ENCODE measurements around the gene ISX. TPM values are rescaled to one million over a fixed set of nuclear protein-coding genes. Genes with fewer than 3 reads are reported as not detected.
"Not testable (repeated sequence)": the region's sequence is repeated elsewhere in the genome, so short reads cannot be mapped to it uniquely, and the experiment has no call there.

ISX gene
- total RNA-seq, 1 experiment from 2014 or later = not detected

DNA sequence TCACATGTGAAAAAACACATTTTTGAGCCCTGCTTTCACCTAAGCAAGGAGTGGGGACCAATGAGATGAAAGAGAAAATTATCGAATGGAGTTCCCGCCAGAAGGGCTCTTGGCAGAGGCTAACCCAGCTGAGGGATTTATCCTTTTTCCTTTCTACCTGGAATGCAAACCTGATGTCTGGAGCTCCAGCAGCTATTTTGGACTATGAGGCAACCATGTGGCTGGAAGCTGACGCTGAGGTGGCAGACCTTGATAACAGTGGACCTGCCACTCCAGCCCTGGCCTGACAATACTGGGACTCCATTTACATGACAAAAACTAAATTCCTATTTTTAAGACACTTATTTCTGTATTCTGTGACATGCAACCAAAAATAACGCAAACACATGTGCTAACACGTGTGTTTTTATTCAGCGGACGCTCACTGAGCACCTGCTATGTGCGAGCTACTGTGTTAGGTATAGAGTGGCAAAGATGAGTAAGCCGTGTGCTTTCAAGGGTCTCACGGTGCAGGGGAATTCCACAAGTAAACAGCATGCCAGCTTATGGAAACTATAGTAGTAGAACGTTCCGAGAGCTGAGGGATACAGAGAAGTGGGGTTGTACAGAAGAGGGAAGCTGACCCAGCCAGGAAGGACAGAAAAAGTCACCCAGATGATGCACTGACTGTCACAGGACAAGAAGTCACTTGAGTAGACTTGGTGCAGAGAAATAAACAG lies 19.1 kb upstream of the ISX start:
- no peak for DNase-seq (ENCODE audit: low read depth)
- in situ Hi-C loops (cut with HindIII; ENCODE audit: low pct_unique_long_range_greater_than_20kb, low sequenced_read_pairs) = no loop called here

DNA sequence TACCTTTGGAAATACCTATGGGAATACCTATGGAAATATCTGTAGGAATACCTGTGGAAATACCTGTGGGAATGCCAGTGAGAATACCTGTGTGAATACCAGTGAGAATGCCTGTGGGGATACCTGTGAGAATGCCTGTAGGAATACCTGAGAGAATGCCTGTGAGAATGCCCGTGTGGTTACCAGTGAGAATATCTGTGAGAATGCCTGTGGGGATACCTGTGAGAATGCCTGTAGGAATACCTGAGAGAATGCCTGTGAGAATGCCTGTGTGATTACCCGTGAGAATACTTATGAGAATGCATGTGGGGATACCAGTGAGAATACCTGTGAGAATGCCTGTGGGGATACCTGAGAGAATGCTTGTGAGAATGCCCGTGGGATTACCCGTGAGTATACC lies 15.9 kb upstream of the ISX start:
- in situ Hi-C loops (cut with HindIII; ENCODE audit: low pct_unique_long_range_greater_than_20kb, low sequenced_read_pairs); DNase-seq (ENCODE audit: low read depth): not testable (repeated sequence)

- in situ Hi-C loops (cut with HindIII; ENCODE audit: low pct_unique_long_range_greater_than_20kb, low sequenced_read_pairs) = no loop called here
- no peak for DNase-seq (ENCODE audit: low read depth)
Measured at GRCh38 chr22:35051013-35051535, 14.9 kb upstream of the ISX start.

- no peak for DNase-seq (ENCODE audit: low read depth)
- in situ Hi-C loops (cut with HindIII; ENCODE audit: low pct_unique_long_range_greater_than_20kb, low sequenced_read_pairs) = no loop called here
Measured at GRCh38 chr22:35051791-35052190, 14.2 kb upstream of the ISX start.

GRCh38 chr22:35053060-35053835 lies 12.7 kb upstream of the ISX start:
- in situ Hi-C loops (cut with HindIII; ENCODE audit: low pct_unique_long_range_greater_than_20kb, low sequenced_read_pairs) = no loop called here
- no peak for DNase-seq (ENCODE audit: low read depth)

DNA sequence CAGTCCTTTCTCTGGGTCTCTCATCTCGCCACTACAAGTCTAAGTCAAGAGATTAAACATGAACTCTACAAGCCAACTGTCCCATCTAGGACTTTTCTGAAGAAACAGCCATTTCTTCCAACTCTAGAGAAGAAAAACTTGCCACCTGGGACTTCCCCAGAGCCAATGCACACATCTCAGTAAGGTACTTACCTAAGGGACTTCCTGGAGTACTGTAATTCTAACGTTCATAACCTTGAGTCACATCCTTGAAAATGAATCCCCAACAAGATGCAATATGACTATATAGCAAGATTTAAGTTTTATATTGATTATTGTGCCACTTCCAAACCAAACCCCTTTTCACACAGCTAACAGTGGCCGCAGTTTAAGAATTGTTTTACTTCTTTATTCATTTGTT lies 11.9 kb upstream of the ISX start:
- DNase-seq (ENCODE audit: low read depth) = no peak
- in situ Hi-C loops (cut with HindIII; ENCODE audit: low pct_unique_long_range_greater_than_20kb, low sequenced_read_pairs) = no loop called here

- in situ Hi-C loops (cut with HindIII; ENCODE audit: low pct_unique_long_range_greater_than_20kb, low sequenced_read_pairs) = no loop called here
- DNase-seq (ENCODE audit: low read depth) = no peak
Measured at GRCh38 chr22:35056486-35056885, 9.5 kb upstream of the ISX start.

DNA sequence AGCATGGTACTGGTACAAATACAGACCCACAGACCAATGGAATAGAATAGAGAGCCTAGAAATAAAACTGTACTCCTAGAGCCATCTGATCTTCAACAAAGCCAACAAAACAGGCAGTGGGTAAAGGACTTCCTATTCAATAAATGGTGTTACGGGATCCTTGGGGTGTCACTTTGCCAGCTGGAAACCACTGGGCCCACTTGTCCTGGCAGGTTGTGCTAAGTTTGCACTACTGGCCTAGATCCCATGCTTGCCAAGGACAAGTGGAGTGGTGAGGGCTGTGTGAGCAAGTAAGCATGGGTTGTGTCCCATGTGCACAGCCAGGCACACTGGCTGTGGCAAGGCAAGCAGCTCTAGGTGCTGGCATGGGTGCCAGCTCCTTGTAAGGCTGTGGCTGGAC lies 8.8 kb upstream of the ISX start:
- in situ Hi-C loops (cut with HindIII; ENCODE audit: low pct_unique_long_range_greater_than_20kb, low sequenced_read_pairs) = no loop called here
- no peak for DNase-seq (ENCODE audit: low read depth)

DNA sequence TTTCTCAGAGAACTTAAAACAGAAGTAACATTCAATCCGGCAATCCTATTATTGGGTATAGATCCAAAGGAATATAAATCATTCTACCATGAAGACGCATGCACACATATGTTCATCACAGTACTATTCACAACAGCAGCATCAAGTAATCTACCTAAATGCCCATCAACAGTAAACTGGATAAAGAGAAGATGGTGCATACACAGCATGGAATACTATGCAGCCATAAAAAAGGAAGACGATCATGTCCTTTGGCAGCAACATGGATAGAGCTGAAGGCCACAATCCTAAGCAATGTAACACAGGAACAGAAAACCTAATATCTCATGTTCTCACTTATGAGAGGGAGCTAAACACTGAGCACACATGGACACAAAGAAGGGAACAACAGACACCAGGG lies 6.3 kb upstream of the ISX start:
- in situ Hi-C loops (cut with HindIII; ENCODE audit: low pct_unique_long_range_greater_than_20kb, low sequenced_read_pairs) = no loop called here
- DNase-seq (ENCODE audit: low read depth) = no peak

- in situ Hi-C loops (cut with HindIII; ENCODE audit: low pct_unique_long_range_greater_than_20kb, low sequenced_read_pairs) = no loop called here
- peak; percentile 51 for DNase-seq (ENCODE audit: low read depth)
Measured at GRCh38 chr22:35064664-35065063, 1.3 kb upstream of the ISX start.

- in situ Hi-C loops (cut with HindIII; ENCODE audit: low pct_unique_long_range_greater_than_20kb, low sequenced_read_pairs) = no loop called here
- no peak for DNase-seq (ENCODE audit: low read depth)
Measured at GRCh38 chr22:35065183-35065582, 775 bp upstream of the ISX start.

DNA sequence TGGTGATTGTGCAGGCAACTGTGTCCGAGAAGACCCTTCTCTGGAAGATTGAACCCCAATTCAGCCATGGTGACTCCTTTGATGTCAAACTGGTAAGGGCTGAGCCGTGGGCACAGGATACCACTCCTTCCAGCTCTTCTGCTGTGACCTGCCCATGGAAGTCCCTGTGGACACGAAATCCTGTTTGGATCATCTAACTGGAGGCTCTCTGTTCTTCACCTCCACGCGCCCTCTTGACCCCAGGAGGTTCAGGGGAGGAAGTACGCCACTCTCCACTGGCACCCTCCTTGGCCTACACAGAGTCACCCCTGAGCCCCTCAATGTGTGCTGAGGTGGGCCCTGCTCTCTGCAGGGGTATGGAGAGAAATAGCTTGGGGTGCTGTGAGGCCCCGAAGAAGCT lies 810 bp downstream of the ISX start:
- DNase-seq (ENCODE audit: low read depth) = no peak
- in situ Hi-C loops (cut with HindIII; ENCODE audit: low pct_unique_long_range_greater_than_20kb, low sequenced_read_pairs) = no loop called here

DNA sequence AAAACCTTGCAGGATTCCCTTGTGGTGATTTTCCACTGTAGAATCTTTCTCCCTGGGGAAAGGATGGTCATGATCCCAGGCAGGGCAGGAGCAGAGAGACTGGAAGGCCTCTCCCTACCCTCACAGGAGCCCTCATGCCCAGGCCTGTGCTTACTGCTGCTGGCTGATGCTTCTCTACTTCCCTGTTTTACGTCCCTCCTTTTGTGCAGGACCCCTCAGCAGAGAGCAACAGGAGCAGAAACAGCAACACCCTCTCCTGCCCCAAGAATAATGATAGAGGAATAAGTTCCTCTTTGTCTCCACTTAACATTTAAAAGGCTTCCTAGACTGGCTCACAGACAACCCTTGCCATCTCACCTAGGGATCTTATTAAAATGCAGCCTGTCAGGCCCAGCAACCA lies 3.6 kb downstream of the ISX start:
- DNase-seq (ENCODE audit: low read depth) = no peak
- in situ Hi-C loops (cut with HindIII; ENCODE audit: low pct_unique_long_range_greater_than_20kb, low sequenced_read_pairs) = no loop called here

- in situ Hi-C loops (cut with HindIII; ENCODE audit: low pct_unique_long_range_greater_than_20kb, low sequenced_read_pairs) = no loop called here
- DNase-seq (ENCODE audit: low read depth) = no peak
Measured at GRCh38 chr22:35070451-35071093, 4.6 kb downstream of the ISX start.

- no peak for DNase-seq (ENCODE audit: low read depth)
- in situ Hi-C loops (cut with HindIII; ENCODE audit: low pct_unique_long_range_greater_than_20kb, low sequenced_read_pairs) = no loop called here
Measured at GRCh38 chr22:35071784-35072183, 5.8 kb downstream of the ISX start.

GRCh38 chr22:35072925-35073324 lies 7.0 kb downstream of the ISX start:
- in situ Hi-C loops (cut with HindIII; ENCODE audit: low pct_unique_long_range_greater_than_20kb, low sequenced_read_pairs) = no loop called here
- peak; percentile 29 for DNase-seq (ENCODE audit: low read depth)

- in situ Hi-C loops (cut with HindIII; ENCODE audit: low pct_unique_long_range_greater_than_20kb, low sequenced_read_pairs) = no loop called here
- no peak for DNase-seq (ENCODE audit: low read depth)
Measured at GRCh38 chr22:35074583-35074982, 8.6 kb downstream of the ISX start.

DNA sequence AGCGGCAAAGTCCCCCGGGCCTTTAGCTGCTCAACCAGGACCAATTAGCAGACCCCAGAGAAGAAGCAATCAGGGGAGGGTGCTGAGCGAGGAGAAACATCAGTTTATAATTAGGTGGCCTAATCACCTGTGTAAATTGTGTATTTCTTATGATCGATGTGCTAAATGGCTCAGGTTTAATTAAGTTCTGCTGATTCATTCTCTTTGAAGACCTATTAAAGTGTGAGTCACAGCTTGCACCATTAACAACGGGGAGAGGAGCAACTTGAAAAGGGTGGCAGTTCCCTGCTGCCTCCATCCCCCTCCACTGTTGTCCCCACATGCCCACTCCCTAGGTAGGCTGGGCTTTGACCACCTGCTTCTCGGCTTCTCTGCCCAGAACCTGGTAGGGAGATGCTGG lies 10.7 kb downstream of the ISX start:
- DNase-seq (ENCODE audit: low read depth) = no peak
- in situ Hi-C loops (cut with HindIII; ENCODE audit: low pct_unique_long_range_greater_than_20kb, low sequenced_read_pairs) = no loop called here

DNA sequence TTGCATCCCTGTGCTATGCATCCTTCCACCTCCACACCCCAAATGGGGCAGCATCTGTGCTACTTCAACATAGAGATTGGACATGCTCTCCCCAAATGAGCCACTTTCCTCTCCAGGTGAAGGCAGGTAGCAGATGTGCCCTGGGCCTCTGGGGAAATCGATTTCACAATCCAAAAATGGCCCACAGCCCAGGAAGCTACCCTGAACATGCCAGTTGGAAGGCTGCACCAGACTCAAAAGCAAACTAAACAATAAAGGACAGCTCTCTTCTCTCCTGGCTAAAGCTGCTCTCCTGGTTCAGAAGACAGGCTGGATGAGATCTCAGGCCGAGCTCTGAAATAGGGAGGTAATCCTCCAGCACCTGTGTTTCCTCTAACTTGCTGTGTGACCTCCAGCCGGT lies 19.7 kb downstream of the ISX start:
- in situ Hi-C loops (cut with HindIII; ENCODE audit: low pct_unique_long_range_greater_than_20kb, low sequenced_read_pairs) = no loop called here
- DNase-seq (ENCODE audit: low read depth) = no peak
